Stomach smooth muscle (tissue), 2 donors: Measurements from ENCODE around the gene PAFAH2.

Experiments
- H3K27ac ChIP-seq: one replicate; pipeline ENCODE4 v1.7.0; 2013; ENCODE audit warnings: mild to moderate bottlenecking, low read length, inconsistent platforms
- H3K27me3 ChIP-seq, 2 donors: one replicate each; pipeline ENCODE4 v1.7.0; 2013; ENCODE audit warnings: low read length in 2 of 2; ENCODE audit not compliant: insufficient read depth in 2 of 2, control insufficient read depth in 1 of 2
- H3K36me3 ChIP-seq, 2 donors: one replicate each; pipeline ENCODE4 v1.7.0; 2013; ENCODE audit warnings: low read length in 2 of 2; ENCODE audit not compliant: control insufficient read depth in 2 of 2, insufficient read depth in 2 of 2
- H3K4me1 ChIP-seq: one replicate; pipeline ENCODE4 v1.7.0; 2013; ENCODE audit warnings: low read length; ENCODE audit not compliant: control insufficient read depth, insufficient read depth
- H3K4me3 ChIP-seq, 2 donors: one replicate each; pipeline ENCODE4 v1.7.0; 2013; ENCODE audit warnings: low read length in 2 of 2
- H3K9ac ChIP-seq, 2 donors: one replicate each; pipeline ENCODE4 v1.7.0; 2013; ENCODE audit warnings: low read length in 2 of 2, mild to moderate bottlenecking in 1 of 2
- H3K9me3 ChIP-seq, 2 donors: one replicate each; pipeline ENCODE4 v1.7.0; 2013; ENCODE audit warnings: low read length in 2 of 2; ENCODE audit not compliant: control insufficient read depth in 2 of 2
- donor health status: healthy.
- donor health status: Pancreatic carcinoma.

Gene PAFAH2

GRCh38 chr1:25913206-25913605, 84.7 kb downstream of the PAFAH2 start:
- Histone ChIP-seq H3K27ac (no peak overlapping the region), H3K4me1 (no peaks in the 10 kb centered on the region), H3K9me3 (no peaks in the 10 kb centered on the region), H3K27me3 (no peaks in the 10 kb centered on the region), H3K4me3 (no peak overlapping the region), H3K36me3 (no peaks in the 10 kb centered on the region), H3K9ac (no peak overlapping the region)

- no peaks in the 10 kb centered on the region for H3K36me3 ChIP-seq
- H3K4me1 ChIP-seq = no peaks in the 10 kb centered on the region
- H3K27ac ChIP-seq = no peak overlapping the region
- no peaks in the 10 kb centered on the region for H3K9me3 ChIP-seq
- no peak overlapping the region for H3K9ac ChIP-seq
- H3K4me3 ChIP-seq = no peak overlapping the region
- no peaks in the 10 kb centered on the region for H3K27me3 ChIP-seq
Measured at GRCh38 chr1:25912076-25912831, 85.6 kb downstream of the PAFAH2 start.

- Histone ChIP-seq H3K4me1 (peaks cover 7% of the 10 kb centered on the region), H3K4me3 (no peak overlapping the region), H3K36me3 (no peaks in the 10 kb centered on the region)
Measured at GRCh38 chr1:25911162-25911561, 86.7 kb downstream of the PAFAH2 start.

More at GRCh38 chr1:25911162-25911561, 86.7 kb downstream of the PAFAH2 start:
- H3K27ac ChIP-seq = no peak overlapping the region
- no peaks in the 10 kb centered on the region for H3K27me3 ChIP-seq
- no peak overlapping the region for H3K9ac ChIP-seq
- no peaks in the 10 kb centered on the region for H3K9me3 ChIP-seq
